Choroid plexus epithelial cell (primary cell): ENCODE data around the gene MAB21L3.
"Not testable (repeated sequence)": the region's sequence is repeated elsewhere in the genome, so short reads cannot be mapped to it uniquely, and the experiment has no call there.

Source experiments
- DNase-seq: peaks from one replicate; pipeline ENCODE4 v3.0.0-alpha.2; 2010; ENCODE audit warnings: low read depth
- H3K4me3 ChIP-seq: 2 replicates; pipeline ENCODE4 v1.5.1; 2011; ENCODE audit warnings: low read depth, mild to moderate bottlenecking, control low read depth, low read length, moderate library complexity
- CTCF ChIP-seq: conservative IDR thresholded peaks from 2 replicates; pipeline ENCODE4 v1.5.1; 2011; ENCODE audit warnings: low read depth, mild to moderate bottlenecking, control low read depth, inconsistent platforms, low read length, moderate library complexity

MAB21L3 gene

GRCh38 chr1:116131866-116132605, 20.8 kb downstream of the MAB21L3 start:
- no peak overlapping the region for H3K4me3 ChIP-seq
- TF ChIP-seq CTCF, result no peak
- no peak for DNase-seq

DNA sequence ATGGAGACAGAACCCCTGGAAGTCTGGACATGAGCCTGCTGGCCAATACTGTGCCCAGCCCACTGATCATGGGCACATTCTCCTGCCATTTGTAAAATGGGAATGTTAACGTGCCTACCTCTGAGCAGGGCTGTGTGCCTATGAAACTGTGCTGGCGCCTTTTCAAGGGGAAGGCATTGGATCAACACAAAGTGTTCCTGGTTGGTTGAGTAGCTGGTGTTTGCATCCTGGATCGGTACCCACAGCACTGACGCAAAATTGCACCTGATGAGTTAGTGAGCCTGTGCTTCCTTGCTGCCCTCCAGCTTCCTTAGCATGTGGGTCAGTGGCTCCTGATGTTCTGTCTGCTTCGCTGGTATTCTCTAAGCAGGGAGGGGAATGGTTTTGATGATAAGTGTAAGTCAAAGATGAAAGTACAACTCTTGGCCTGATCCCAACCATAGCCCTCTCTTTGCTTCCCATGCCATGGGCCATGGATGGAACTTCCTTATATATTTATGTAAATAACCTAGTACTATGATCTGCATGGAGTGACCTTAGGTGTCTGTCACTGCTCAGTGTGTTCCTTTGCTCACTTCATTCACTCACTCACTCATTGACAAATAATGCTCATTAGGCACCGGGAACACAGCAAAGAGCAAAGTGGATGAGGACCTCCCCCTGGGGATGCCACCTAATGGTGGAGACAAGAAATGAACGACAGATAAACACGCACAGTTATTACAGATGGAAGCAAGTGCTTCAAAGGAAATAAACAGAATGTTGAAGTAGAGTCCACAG, 22.7 kb downstream of the MAB21L3 start:
- no peak overlapping the region for H3K4me3 ChIP-seq
- peak; percentile 50 for TF ChIP-seq CTCF
- DNase-seq, result peak; percentile 23

DNA sequence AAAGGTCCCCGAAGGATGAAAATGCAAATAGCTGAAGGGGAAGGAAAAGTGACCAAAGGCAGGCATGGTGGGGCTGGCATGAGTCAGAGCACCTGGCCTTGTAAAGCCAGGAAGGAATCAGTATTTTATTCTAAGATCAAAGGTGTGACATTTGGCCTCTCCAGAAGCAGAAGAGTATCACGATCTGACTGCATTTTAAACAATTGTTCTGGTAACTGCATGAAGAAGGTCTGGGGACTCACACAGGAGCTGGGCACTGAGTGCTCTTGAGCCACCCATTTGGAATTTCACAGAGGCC, 23.2 kb downstream of the MAB21L3 start:
- H3K4me3 ChIP-seq, result no peak overlapping the region
- no peak for TF ChIP-seq CTCF
- no peak for DNase-seq

GRCh38 chr1:116138277-116138792, 27.1 kb downstream of the MAB21L3 start:
- no peak for DNase-seq
- no peak overlapping the region for H3K4me3 ChIP-seq
- TF ChIP-seq CTCF, result no peak

GRCh38 chr1:116139592-116140134, 28.5 kb downstream of the MAB21L3 start:
- DNase-seq, result no peak
- H3K4me3 ChIP-seq, result no peak overlapping the region
- TF ChIP-seq CTCF, result no peak

- no peak for TF ChIP-seq CTCF
- no peak overlapping the region for H3K4me3 ChIP-seq
- DNase-seq, result no peak
These were observed 33.0 kb downstream of the MAB21L3 start for GRCh38 chr1:116144151-116144550.

DNA sequence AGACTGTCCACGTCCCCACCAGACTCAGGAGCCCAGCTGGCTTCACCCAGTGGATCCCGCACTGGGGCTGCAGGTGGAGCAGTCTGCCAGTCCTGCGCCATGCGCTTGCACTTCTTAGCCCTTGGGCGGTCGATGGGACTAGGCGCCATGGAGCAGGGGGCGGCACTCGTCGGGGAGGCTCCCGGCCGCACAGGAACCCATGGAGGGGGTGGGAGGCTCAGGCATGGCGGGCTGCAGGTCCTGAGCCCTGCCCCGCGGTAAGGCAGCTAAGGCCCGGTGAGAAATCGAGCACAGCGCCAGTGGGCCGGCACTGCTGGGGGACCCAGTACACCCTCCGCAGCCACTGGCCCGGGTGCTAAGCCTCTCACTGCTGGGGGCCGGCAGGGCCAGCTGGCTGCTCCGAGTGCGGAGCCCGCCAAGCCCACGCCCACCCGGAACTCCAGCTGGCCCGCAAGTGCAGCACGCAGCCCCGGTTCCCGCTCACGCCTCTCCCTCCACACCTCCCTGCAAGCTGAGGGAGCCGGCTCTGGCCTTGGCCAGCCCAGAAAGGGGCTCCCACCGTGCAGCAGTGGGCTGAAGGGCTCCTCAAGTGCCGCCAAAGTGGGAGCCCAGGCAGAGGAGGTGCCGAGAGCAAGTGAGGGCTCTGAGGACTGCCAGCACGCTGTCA, 35.4 kb downstream of the MAB21L3 start:
- H3K4me3 ChIP-seq, DNase-seq: not testable (repeated sequence)
